Retina (tissue), 1 donor: ENCODE data around the gene BTBD17.

ENCODE experiments used
- DNase-seq: peaks from one replicate; pipeline ENCODE4 v3.0.0-alpha.2; 2016

Gene BTBD17

GRCh38 chr17:74358697-74359096 lies 3.0 kb downstream of the BTBD17 start:
- no peak for DNase-seq

GRCh38 chr17:74357466-74357809 lies 4.2 kb downstream of the BTBD17 start:
- DNase-seq, result no peak

DNA sequence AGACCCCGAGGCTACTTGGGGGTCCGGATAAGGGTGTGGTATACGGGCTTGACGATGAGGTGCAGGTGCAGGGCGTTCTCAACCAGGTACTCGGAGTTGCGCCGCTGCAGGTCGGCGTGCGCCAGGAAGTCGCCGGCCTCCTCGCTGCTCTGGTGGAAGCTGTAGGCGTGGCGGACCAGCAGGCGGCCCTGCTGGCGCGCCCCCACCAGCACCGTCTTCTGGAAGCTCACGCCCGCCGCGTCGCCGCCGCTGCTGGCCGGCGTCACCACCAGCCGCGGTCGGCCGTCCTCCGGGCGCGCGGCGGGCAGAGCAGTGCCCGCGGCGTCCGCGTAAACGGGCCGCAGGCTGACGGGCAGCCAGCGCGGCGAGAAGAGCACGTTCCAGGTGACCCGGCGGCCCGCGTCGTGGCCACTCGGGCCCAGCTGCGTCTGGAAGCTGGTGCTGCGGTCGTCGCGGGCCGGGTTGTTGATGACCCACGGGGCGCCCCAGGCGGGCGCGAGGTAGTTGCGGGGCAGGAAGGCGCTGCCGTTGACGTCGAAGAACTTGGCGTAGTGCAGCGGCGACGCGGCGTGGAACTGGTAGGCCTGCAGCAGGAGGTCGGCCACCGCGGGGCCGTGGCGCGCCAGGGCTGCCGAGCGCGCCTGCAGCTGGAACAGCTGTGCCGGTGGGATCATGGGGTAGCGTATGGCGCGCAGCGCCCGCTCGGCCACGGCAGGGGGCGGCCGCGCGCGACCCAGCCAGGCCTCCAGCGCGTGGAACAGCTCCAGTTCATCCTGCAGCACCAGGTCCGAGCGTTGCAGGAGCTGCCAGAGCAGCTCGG lies 4.8 kb downstream of the BTBD17 start:
- peak; percentile 66 for DNase-seq

GRCh38 chr17:74355065-74355464 lies 6.6 kb downstream of the BTBD17 start:
- DNase-seq, result no peak

- DNase-seq, result no peak
Observed at GRCh38 chr17:74354561-74354960, 7.1 kb downstream of the BTBD17 start.

GRCh38 chr17:74354123-74354522 lies 7.5 kb downstream of the BTBD17 start:
- peak; percentile 82 for DNase-seq

- no peak for DNase-seq
Observed at GRCh38 chr17:74353446-74354060, 8.1 kb downstream of the BTBD17 start.

DNA sequence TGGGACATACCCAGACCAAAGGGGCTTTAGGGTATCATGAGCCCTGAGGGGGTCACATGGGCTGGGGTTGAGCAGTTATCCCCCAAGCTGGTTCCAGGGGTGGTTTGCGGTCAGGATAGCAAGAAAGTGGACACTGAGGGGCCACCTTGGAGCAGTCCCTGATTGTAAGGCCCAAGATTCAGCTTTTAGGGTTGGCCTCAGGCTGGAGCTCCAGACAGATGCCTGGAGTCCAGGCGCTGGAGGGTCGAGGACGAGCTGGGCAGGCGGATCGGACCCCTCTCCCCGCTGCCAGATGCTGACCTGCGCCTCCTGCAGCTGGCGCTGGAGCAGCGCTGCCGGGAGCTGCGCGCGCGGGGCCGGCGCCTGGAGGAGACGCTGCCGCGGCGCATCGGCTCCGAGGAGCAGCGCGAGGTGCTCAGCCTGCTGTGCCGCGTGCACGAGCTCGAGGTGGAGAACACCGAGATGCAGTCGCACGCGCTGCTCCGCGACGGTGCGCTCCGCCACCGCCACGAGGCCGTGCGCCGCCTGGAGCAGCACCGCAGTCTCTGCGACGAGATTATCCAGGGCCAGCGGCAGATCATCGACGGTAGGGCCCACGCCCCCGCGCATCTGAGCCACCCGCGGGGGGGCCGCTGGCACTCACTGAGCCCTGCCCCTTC lies 10.0 kb downstream of the BTBD17 start:
- DNase-seq, result peak; percentile 73

DNA sequence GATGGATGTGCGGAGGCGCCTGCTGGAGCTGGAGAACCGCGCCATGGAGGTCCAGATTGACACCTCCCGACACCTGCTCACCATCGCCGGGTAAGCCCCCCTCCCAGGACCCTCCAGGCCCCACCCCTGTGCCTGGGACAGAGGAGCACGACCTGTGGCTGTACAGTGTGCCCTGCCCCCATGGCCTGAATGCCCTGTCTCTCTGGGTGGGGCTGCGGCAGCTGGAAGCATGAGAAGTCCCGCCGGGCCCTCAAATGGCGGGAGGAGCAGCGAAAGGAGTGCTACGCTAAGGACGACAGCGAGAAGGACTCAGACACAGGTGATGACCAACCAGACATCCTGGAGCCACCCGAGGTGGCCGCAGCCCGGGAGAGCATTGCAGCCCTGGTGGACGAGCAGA lies 11.2 kb downstream of the BTBD17 start:
- no peak for DNase-seq

- DNase-seq, result no peak
Observed at GRCh38 chr17:74349120-74349519, 12.5 kb downstream of the BTBD17 start.

DNA sequence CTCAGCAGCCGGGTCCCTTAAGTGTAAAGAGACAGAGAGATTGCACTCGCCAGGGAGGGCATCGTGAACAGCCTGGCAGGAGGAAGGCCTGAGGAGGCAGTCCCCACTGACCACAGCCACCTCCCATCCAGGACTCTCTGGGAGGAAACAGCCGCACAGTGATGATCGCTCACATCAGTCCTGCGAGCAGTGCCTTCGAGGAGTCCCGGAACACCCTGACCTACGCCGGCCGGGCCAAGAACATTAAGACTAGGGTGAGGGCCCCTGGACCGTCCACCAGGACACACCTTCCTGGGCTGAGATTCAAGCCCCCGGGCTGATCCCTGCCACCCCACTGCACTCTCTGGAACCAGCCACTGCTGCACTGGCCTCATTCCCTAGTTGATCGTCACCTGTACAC lies 14.0 kb downstream of the BTBD17 start:
- no peak for DNase-seq

GRCh38 chr17:74345433-74346241 lies 16.0 kb downstream of the BTBD17 start:
- no peak for DNase-seq

DNA sequence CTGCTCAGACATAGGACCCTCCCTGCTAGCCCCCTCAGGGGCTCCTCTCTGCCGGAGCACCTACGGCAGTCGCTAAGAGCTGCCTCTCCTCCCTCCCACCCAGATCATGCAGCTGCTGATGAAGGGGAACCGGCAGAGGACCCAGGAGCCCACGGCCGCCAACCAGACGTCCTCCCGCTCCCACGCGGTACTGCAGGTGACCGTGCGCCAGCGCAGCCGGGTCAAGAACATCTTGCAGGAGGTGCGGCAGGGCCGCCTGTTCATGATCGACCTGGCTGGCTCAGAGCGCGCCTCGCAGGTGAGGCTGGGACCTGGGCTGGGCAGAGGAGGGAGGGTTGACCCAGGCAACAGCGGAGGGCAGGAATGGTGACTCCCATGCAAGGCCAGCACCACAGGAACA lies 17.0 kb downstream of the BTBD17 start:
- no peak for DNase-seq

DNA sequence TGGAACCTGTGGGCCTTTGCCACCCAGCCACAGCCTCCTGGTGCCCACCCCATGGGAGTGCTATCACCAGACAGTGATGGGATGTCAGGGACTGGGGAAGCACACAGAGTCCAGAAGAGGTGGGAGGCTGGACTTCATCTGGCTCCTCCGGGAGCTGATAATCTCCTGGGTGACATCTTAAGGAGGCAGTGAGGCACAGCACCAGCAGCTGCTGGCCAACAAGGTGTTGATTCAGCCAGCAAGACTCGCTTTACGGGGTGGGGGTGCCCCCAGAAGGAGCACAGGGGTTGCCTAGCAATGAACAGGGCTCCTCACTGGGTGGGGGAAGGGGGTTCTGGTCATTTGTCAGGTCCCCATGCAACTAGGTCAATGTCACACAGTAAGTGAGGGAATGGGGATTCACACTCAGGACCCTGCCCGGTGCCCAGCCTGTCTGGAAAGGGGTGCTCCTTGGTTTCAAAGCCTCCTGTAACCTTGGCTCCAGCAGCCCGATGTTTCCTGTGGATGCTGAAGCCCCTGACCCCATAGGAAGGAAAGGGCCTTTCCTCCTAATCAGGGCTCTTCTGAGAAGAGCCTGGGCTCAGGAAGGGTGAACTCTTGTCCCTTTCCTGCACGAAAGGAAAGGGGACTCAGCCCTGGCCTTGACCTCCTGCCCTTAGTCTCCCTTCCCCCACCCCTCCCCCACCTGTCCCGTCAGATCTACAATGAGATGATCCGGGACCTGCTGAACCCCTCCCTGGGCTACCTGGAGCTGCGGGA lies 18.0 kb downstream of the BTBD17 start:
- no peak for DNase-seq

GRCh38 chr17:74343121-74343520 lies 18.5 kb downstream of the BTBD17 start:
- no peak for DNase-seq

- no peak for DNase-seq
Observed at GRCh38 chr17:74342224-74342623, 19.4 kb downstream of the BTBD17 start.

DNA sequence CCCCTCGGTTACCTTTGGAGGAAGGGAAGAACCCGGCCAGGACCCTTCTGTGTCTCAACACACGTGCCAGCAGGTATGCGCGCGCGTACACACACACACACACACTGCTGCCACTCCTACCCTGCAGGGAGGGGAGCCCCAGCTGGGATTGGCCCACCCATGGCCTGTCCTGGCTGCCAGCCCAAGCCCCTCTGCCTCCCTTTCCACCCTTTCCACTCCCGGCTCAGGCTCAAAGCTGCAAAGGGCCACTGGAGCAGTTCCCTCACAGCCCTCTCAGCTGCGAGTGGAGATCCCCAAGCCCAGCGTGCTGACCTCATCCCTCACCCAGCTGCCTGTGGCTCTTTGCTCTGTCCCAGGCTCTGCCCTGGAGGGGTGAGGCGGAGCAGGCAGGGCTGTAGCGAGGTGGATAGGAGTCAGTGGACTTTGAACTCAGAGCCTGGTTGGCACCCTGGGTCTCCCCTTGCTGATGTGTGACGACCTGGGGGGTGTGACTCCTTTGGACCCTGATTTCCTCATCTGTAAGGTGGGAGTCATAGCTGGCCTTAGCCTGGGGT lies 21.1 kb downstream of the BTBD17 start:
- no peak for DNase-seq

DNA sequence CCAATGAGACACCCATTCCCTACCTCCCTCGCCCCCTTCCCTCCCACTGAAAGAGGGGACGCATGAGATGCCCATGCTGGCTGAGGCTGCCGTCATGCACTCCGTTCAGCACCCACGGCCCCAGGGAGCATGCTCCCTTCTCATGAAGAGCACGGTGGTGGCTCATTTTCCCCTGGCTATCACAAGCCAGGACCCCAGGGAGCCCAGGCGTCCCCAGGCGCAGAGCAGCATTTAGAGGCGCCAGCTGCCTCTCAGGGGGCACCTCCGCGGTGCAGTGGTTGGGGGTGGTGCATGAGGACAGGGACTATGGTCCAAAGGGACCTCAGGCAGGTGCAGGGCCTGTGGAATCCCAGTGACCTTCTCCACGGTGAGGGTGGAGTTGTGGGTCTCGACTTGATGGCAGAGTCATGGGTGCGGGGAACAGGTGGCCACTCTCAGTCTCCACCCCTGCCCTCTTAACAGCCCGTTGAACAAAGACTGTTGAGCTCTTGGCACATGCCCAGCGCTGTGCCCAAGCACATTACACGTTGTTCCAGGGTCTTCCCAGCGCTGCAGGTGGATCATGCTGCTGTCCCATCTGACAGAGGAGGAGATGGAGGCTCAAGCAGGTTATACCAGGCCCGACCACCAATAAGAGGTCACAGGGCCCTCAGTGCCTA lies 22.0 kb downstream of the BTBD17 start:
- DNase-seq, result no peak

- peak; percentile 40 for DNase-seq
Observed at GRCh38 chr17:74337834-74338500, 23.7 kb downstream of the BTBD17 start.

DNA sequence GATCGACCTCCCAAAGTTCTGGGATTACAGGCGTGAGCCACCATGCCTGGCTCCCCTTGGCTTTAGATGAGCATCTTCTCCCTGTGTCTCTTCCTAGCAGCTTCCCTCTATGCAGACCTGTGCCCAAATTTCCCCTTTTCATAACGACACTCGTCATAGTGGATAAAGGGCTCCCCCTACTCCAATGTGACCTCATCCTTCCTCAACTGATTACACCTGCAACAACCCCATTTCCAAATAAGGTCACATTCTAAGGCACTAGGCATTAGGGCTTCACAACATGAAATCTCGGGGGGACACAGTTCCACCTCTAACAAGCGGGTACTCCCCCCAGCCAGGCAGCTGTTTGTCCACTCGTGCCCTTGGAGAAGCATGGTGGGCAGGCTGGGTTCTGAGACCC lies 25.4 kb downstream of the BTBD17 start:
- no peak for DNase-seq

GRCh38 chr17:74335529-74336062 lies 26.1 kb downstream of the BTBD17 start:
- no peak for DNase-seq
